Testis (tissue), 2 donors: ENCODE data around the gene SUSD3.

Experiments
- CTCF ChIP-seq, 3 experiments: fragments of 450-650 bp in 2 of 3; fragments of 200-600 bp in 1 of 3; sonication (generic) in 1 of 3; IDR thresholded peaks; one replicate each; pipeline ENCODE4 v1.5.1; 2016 to 2019; ENCODE audit warnings: antibody characterized with exemption in 3 of 3, mild to moderate bottlenecking in 2 of 3, moderate library complexity in 1 of 3
- POLR2A ChIP-seq: fragments of 450-650 bp; IDR thresholded peaks from one replicate; pipeline ENCODE4 v1.6.1; 2017; ENCODE audit warnings: antibody characterized with exemption, mild to moderate bottlenecking, moderate library complexity

DNA sequence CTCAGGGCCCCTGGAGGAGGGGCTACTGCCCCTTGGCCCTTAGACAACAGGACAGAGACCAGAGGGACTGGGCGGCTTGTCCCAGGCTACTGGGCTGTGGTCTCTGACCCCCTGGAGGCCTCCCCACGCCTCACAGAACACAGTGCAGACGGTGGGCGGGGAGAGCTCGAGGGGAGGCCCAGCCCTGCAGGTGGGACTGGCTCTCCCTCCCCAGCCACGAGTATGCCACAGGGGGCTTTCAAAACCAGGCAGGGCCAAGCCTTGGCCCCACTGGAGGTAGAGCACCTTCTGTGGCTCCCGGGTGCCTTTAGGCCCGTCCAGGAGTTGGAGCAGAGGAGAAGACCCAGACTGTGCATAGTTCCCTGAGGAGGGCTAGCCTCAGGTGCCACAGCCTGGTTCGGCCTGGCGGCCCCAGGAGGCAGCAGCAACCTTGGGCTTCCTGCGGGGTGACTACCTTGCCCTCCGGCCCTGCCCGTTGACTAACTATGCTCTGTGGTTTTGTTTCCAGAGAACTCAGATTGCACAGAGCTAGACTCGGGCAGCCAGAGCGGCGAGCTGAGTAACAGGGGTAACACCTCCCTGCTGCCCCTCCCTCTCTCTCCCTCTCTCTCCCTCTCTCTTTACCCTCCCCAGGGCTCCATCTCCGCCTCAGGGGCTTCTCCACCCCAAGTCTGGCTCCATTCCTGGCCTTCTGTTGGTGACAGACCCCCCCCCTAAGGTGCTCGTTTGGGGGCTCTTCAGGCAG is 53.0 kb downstream of the SUSD3 start:
- TF ChIP-seq CTCF (IDR thresholded peaks at IDR 0.05), result no peak
- no peak for TF ChIP-seq POLR2A
